SKM-1 (cell line): ENCODE measurements around the gene XK.

ENCODE experiments used
- DNase-seq: peaks from one replicate; lab custom pipeline; 2025; ENCODE audit not compliant: unreplicated experiment; lab: John Stamatoyannopoulos, UW

The XK gene

DNA sequence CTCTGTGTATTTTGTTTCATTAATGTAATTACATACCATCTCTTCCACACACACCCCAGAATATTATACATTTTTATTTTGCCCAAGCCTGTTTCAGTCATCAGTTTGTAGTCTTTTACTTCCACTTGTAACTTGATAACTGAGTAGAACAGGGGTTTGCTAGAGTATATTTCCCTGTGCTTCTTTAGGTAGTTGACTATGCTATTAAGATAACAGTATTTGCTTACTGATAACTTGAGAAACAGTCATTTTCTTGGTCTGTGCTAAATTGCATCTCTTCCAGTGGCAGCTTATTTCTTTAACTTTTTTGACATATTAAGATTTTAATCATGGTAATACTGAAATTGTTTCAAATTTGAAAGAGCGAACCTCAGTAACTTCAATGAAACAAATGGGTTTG, 7.0 kb upstream of the XK start:
- no peak for DNase-seq

DNA sequence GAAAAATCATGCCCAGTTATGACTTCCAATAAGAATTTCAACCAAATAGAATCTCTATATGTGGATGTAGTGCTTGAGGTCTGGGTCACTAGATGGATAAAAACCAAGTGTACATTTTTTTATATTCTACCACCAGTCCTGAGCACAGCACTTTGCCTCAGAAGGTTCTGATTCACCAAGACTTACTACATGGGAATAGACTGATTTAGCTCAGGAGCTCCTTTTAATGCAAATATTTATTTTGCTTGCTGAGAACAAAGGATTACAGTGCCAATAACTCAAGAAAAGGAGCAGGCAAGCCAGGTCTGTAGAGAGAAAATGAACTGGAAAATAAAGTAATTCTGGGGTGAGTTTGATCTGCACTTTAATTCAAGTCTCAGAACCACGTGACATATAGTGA, 6.4 kb upstream of the XK start:
- no peak for DNase-seq

DNA sequence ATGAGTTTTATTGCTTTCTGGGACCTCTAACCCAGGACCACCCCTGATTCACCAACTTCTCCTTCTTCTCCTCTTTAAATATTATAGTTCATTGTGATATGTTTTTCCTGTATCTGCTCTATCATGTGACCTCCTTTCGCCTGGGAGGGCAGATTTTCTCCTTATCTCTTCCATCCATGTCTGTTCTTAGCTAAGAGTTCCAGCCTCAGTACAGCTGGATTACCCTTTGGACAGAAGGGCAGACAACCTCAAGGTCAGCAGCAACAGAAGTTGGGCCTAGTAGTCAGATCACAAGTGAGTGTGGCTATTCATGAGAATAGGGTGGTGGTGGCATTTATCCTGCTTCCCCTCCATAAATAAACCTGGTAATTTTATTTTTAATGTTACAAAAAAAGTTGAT, 5.7 kb upstream of the XK start:
- no peak for DNase-seq

DNA sequence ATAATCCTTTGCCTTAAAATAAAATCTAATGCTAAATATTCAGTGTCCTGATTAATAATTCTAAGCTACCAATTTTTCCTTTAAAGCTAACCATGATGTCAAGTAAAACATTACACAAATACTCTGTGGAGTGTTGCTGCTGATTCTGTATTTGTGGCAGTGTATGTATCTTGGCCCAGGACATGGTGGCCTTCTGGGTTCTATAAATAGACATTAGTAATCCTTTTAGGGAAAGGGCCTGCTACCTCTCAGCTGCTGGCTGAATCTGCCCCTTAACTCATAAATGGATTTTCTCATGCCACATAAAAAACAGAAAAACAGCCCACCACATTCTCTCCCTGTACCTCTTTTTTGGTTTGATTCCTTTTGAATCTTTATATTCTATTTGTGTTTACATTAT, 1.2 kb upstream of the XK start:
- DNase-seq: no peak

DNA sequence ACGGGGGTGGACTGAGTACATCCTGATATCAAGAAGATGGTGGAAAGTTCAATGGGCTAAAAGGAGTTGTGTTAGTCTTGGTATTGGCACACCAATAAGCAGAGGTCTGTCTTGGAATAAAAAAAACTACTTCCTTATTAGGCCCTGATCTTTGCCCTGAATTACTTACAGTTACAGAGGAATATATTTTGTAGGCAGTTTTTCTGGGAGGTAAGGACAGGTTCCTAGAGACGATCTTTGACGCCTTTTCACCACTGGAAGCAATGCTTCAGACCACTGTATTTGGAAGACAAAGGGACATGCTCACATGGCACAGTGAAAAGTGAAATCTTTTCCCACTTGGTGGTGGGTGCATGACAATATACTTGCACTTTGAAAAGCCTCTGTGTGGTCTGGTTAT, 618 bp upstream of the XK start:
- DNase-seq: no peak

DNA sequence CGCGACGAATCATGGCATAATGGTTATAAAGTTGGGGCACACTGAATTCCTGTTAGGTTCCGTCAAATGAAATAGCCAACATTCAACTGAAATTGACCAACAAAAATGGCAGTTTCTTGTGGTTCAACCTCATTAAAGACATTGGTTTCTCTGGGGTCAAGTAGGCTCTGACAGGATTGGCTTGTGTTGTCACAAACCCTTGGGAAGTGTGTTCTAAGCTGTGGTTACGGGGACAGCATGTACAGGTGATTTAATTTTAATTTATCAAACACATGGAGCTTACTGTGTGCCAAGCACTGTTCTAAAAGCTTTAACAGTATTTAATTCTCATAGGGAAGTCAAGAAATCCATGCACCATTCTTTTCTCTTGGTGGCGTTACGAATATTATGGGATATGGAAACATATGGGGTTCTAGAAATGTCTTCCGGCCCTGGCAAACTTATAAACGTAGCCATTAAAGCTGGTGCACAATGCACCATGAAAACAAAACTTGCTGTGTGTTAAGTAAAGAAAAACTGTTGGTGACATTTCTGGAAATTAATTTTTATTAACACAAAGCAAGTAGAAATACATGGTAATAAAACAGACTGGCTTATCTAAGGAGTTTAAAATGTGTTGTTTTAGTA, 891 bp downstream of the XK start:
- no peak for DNase-seq

DNA sequence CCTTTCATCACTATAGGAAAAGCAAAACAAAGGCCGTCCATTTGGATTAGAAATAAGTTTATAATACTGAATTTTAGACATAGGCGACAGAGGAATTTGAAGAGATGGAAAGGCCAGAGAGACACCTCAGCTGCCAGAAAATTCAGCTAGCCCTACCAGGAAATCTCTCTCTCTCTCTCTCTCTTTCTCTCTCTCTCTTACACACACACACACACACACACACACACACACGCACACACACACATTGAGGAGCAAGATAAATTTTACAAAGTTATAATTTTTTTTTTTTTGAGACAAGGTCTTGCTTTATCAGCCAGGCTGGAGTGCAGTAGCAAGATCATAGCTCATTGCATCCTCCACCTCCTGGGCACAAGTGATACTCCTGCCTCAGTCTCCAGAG, 1.4 kb downstream of the XK start:
- DNase-seq: no peak

DNA sequence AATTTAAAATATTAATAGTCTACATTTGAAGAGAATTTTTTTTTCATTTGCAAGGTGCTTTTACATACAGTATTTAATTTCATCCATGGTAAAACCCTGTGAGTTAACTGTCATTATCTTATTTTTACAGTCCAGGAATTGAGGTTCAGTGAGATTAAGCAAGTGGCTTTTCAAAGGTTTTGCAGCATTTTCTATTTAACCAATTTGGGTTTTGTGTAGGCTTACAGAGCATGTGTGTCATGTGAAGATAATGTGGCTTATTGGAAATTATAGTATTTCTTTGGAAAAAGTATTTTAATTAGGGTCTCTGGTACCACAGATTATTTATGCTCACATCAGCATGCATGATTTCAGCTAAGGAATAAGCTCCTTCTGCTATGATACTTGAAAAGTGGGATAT, 4.5 kb downstream of the XK start:
- DNase-seq: no peak

DNA sequence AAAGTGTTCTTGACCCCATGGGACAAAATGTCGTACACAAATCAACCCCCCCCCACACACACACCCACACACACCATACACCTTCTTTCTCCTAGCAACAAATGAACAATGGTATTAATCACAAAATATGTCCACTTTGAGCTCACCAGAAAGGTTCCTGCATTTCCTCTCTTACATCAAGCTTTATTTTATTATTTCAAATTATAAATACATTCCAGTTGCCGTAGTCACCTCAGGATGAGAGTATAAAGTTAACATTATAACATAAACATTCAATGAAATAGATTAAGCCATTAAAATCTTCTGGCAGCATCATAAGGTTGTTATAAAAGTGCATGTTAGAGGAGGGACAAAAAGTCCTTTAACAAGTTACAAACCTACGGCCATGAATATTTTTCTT, 7.3 kb downstream of the XK start:
- DNase-seq: no peak

DNA sequence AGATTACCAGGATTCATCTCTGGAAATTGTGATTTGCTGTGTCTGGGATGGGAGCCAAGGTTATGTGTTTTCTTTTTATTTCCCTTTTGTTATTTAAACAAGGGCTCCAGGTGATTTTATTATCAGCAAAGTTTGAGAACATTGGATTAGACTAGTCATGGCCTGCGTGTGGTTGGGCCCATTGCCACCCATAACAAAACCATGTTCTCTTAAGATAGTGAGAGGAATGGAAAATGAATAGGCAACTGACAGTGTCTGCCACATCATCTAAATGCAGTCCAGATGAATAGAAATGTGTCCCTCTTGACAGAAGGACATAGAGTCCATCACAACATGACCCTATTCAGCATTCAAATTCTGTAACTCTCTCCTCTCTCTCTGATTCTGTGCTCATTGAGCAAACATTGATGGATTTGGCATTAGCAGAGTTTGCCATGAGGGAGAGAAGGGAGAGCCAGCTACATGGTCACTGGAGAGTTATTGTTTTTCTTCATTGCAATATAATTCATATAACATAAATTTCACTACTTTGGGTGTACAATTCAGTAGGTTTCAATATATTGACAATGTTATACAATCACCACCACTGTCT, 11.7 kb downstream of the XK start:
- DNase-seq: no peak

DNA sequence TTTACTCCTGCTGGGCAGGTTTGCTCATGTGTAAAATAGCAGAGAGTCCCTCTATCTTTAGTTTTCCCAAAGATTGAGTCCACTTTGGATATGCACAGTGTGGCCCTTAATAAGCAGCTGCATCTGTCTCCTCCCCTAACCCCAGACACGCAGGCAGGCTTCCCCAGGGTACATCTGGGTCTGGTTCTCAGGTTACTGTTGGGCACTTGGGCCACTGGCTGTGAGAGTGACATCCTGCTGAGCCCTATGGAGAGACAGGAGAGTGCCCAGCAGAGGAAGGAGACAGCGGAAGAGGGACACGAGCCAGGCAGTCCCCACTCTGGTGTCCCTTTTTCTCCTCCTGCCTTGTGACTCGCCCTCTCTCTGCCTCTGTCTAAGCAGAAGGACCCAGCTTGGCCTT, 16.0 kb downstream of the XK start:
- no peak for DNase-seq

DNA sequence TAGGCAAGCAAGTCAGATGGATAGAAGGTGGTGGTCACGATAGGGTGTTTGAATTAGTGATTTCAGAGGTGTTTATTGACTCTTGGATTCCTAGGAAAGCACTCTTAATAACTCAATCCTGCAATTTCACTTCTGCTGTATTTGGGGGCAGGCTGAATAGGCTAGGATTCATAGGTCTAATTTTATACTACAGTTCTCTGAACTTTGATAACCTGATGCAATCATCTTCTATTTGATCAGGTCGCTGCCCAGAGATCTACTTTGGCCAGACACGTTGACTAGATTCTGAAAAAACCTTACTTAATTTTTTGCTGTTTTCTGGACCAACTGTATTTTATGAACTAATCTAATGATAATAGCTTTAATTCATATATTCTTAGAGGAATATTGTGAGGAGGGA, 26.4 kb downstream of the XK start:
- DNase-seq: no peak

DNA sequence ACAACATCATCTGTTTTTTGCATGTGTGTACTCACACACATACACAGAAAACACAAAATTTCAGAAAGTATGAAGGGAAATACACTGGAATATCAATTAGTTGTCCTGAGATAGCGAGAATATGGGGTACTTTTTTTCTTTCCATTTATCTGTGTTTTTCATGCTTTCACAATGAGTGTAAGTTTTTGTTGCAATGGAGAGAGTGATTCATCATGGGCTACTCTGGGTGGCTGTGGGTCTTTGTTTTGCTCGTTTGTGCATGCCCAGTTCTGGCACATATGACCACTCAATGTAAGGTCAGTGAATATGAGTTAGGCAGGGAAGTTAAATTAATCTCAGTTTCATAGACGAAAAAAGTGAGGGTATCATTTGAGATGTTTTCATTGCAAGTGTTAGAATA, 26.9 kb downstream of the XK start:
- DNase-seq: no peak

DNA sequence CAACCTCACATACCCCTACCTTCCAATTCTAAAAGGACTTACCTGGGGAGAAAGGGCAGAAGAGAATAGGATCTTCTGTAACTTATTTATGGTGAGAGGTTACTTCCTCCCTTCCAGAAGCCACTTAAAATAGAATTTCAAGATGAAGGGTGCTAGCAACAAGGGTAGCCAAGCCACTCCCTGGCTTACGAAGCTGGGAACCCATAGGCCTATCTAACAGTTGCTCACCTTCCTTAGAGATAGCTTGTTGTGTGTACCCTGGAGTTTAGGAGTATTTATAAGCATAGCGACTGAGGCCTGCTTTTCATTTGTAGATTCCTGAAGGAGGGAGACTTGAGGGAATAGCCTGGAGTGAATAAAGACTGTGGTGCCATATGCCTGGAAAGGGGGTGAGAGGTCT, 28.9 kb downstream of the XK start:
- DNase-seq: no peak

DNA sequence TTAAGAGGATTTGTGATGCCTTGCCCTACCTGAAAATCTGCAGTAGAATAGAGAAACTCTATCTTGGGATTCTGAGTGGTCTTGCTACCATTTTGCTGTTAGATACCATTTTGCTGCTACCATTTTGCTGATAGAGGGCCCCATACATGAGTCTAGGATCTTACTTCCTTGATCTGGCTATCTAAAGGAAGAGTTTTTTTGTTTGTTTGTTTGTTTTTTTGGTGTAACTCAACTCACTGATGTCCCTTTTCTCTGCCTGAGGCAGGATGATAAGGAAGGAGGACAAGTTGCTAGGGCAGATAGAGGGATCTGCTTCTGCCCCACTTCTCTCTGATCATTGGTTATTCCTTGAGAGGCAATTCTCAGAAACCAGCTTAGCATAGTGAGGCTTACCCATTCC, 31.0 kb downstream of the XK start:
- DNase-seq: no peak

DNA sequence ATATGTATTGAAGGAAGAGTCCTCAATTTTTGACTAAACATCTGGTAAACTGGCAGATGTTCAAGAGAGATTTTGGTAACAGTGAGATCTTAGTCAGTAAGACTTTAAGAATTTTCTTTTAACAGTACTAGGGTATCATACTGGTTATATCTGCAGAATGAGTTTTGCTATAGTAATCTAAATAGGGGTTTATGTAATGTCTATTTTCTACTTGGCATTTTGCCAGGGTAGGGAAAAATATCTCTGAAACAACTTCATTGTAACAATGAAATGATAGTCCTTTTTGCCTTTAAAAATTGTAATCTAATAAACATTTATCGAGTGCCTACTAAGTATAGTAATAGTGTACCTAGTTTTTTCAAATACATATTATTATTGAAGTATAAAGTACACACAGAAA, 32.1 kb downstream of the XK start:
- DNase-seq: no peak

DNA sequence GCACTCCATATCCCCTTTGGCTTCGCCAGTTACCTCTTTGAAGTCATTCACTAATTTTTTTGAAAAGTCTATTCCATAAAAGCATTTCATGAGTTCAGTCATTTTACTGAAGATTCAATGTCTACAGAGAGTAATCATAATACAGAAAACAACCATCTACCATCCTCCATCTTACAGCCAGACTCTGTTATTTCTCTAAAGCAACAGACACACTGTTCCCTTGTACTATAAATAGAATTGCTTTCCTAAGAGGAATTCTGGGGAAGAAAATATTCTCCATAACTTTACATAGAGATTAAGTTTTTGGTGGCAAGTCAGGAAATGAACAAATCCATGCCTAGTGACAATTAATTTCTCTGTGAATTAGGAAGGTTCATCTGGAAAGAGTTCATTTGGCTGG, 37.0 kb downstream of the XK start:
- DNase-seq: no peak

DNA sequence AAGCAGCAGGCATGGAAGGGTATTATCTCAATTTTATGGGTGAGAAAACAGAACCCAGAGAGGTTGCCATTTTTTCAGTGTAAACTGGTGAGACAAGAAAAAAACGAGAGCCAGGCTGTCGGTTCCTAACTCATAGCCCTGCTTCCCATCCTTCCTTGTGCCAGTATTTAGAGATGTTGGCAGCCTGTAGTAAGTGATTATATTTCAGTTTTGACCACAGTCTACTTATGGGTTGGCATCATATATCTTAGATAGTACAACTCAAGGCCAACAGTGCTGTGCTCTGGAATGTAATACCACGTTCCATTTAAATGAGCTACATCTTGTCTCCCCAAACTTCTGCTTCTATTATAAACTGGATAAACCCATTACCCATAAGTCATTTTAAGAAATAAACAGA, 40.8 kb downstream of the XK start:
- no peak for DNase-seq

DNA sequence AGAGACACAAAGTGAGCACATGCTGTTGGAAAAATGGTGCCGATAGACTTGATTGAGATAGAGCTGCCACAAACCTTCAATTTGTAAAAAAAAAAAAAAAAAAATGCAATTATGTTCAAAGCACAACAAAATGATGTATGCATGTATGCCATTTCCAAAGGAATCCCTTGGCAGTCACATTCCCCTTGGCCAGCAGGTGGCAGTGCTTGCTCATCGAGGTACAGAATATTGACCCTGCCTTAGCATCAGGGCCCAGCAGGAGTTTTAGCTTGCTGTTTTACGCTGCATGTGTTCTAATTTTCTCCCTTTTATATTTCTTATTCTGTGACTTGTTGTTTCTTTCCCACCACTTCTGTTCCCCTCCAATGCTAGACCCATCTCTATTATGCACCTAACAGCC, 59.8 kb downstream of the XK start:
- DNase-seq: peak; percentile 29

DNA sequence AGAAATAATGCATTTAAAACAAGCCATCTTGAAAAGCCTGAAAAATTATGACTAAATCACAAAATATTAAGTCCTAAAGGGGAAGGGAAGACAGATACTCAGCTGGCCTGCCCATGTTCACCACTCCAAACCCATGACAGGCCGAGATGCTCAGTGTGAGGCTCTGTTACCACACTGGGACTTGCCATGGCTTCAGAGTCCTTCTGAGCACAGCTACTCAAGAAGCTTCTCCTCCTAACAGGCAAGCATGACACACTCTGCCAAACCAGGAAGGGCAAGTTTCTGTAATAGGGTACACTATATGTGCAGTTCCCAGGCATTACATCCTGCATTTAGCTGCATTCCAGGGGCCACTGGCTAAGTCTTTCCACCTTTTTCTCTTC, 60.2 kb downstream of the XK start:
- no peak for DNase-seq

DNA sequence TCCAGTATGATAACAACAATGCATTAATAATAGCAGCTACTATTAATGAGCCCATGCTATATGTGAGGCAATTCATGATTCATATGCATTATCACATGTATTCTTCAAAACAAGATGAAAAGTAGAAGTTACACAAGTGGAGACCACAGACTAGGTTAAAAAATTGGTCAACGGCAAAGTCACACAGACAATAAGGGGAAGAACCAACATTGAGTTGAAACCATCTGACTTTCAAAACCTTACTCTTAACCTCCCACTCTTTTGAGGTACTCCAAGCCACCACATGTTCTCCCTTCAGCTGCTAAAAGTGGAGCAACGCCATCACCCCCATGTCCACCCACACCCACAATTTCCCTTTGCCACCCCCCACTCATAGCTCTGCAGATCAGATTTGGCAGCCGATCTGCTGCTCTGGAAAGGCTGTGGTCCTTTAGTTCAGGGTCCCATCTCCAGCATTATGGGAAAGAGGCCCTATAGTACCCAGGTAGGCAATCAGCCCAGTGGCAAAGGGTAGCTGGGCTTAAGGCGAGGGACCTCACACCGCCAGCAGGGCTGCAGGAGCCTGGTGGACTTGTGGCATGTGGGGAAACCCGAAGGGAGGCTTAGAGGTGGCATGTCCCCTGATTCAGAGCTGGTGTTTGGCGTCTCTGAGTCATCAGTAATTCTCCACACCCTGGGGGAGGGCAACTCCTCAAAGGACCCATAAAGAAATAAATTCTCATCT, 60.8 kb downstream of the XK start:
- peak; percentile 79 for DNase-seq

DNA sequence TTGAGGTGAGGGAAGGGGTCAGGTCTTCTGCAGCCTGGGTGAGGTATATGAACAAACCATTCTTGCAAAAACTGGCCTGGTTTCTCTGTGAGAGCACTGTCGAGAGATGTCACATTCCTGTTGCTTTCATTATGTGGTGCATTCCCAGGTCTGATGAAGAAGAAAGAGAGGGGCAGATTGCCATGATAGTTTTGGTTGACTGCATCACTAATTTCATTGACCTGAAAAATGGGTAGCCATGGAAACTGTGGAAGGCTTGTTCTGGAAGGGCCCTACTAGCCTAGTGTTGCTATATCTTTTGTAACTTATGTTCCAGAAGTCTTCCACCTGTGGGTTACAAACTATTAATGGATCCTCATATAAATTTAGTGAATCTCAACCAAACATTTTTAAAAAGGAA, 61.4 kb downstream of the XK start:
- DNase-seq: no peak

DNA sequence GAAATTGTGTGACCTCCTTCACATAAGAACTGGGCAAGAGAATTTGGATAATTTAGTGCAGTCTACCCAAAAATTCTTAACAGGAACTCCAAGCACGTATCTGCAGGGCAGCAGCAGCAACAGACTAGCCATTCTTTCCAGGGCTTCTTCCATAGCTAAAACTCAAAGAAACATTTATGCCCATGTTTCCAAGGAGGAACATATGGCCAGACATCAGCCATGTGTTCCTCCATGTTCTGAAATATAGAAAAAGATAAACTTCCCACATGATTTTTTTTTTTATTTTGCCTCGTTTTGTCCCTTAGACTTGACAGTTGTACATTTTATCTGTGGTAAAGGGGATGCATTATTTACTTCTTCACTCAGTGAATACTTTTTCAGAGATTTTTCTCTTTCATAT, 66.7 kb downstream of the XK start:
- DNase-seq: no peak
